Stimulated activated CD4-positive, alpha-beta T cell treated with anti-CD3 and anti-CD28 coated beads, Interleukin-12 subunit alpha, Interleukin-12 subunit beta, amount 100 ng/mL, for 24 hours (primary cell): Measurements from ENCODE around the gene CFAP97D1.

Experiments
- DNase-seq, 2 experiments: peaks; one replicate each; pipeline ENCODE4 v3.0.0-alpha.2; 2020; ENCODE audit warnings: low read depth in 2 of 2

The CFAP97D1 gene

GRCh38 chr17:43826206-43826605 lies 46.0 kb downstream of the CFAP97D1 start:
- DNase-seq = no peak

GRCh38 chr17:43827596-43827995 lies 47.4 kb downstream of the CFAP97D1 start:
- DNase-seq = no peak

- DNase-seq = no peak
Measured at GRCh38 chr17:43829738-43830137, 49.5 kb downstream of the CFAP97D1 start.

- no peak for DNase-seq
Measured at GRCh38 chr17:43830510-43831140, 50.4 kb downstream of the CFAP97D1 start.

GRCh38 chr17:43831633-43832032 lies 51.4 kb downstream of the CFAP97D1 start:
- no peak for DNase-seq

- peak in 1 of 2 experiments; percentile 10 for DNase-seq
Measured at GRCh38 chr17:43832168-43832975, 52.1 kb downstream of the CFAP97D1 start.

- peak in 1 of 2 experiments; percentile 24 for DNase-seq
Measured at GRCh38 chr17:43832976-43833829, 53.0 kb downstream of the CFAP97D1 start, which contains the start of gene MPP3. Gene MPP3, minus strand, starts transcription at chr17:43833146. Its CDS starts 1,240 bp downstream, at chr17:43831906.

GRCh38 chr17:43834106-43834505 lies 53.9 kb downstream of the CFAP97D1 start:
- DNase-seq = no peak
